GM23248 (cell line): ENCODE measurements around the gene PLAC8. TPM values are rescaled to one million over a fixed set of nuclear protein-coding genes. Genes with fewer than 3 reads are reported as not detected.
"Not testable (repeated sequence)": the region's sequence is repeated elsewhere in the genome, so short reads cannot be mapped to it uniquely, and the experiment has no call there.

Experiments used
- DNase-seq: peaks from one replicate; pipeline ENCODE4 v3.0.0-alpha.2; 2015
- H2AFZ ChIP-seq: fragments of 200-600 bp; sonication (generic); 2 replicates; pipeline ENCODE4 v1.6.1; 2016; ENCODE audit warnings: antibody characterized with exemption
- H3F3A ChIP-seq: fragments of 200-600 bp; sonication (generic); 2 replicates; pipeline ENCODE4 v1.6.1; 2016; ENCODE audit warnings: mild to moderate bottlenecking, antibody characterized with exemption, mixed run types; ENCODE audit not compliant: insufficient read depth
- H3K27ac ChIP-seq: fragments of 200-600 bp; sonication (generic); 2 replicates; pipeline ENCODE4 v1.5.1; 2016; ENCODE audit warnings: mild to moderate bottlenecking
- H3K27me3 ChIP-seq: fragments of 200-600 bp; sonication (generic); replicated peaks from 2 replicates; pipeline ENCODE4 v1.6.1; 2016; ENCODE audit warnings: mild to moderate bottlenecking; ENCODE audit not compliant: insufficient read depth
- H3K36me3 ChIP-seq: fragments of 200-600 bp; sonication (generic); 2 replicates; pipeline ENCODE4 v1.6.1; 2016; ENCODE audit warnings: low read depth, mild to moderate bottlenecking
- H3K4me1 ChIP-seq: fragments of 200-600 bp; sonication (generic); 2 replicates; pipeline ENCODE4 v1.6.1; 2016; ENCODE audit warnings: mild to moderate bottlenecking; ENCODE audit not compliant: insufficient read depth
- H3K4me2 ChIP-seq: fragments of 200-600 bp; sonication (generic); one replicate; pipeline ENCODE4 v1.6.1; 2016; ENCODE audit warnings: mild to moderate bottlenecking; ENCODE audit not compliant: unreplicated experiment
- H3K4me3 ChIP-seq: fragments of 200-600 bp; sonication (generic); 2 replicates; pipeline ENCODE4 v1.5.1; 2016; ENCODE audit warnings: mild to moderate bottlenecking
- H3K79me2 ChIP-seq: fragments of 200-600 bp; sonication (generic); 2 replicates; pipeline ENCODE4 v1.6.1; 2016; ENCODE audit warnings: mild to moderate bottlenecking; ENCODE audit not compliant: insufficient read depth
- H3K9ac ChIP-seq: fragments of 200-600 bp; sonication (generic); 2 replicates; pipeline ENCODE4 v1.6.1; 2016; ENCODE audit warnings: mild to moderate bottlenecking
- H3K9me2 ChIP-seq: fragments of 200-600 bp; sonication (generic); 2 replicates; pipeline ENCODE4 v1.6.1; 2016; ENCODE audit warnings: mixed run types, mild to moderate bottlenecking, moderate library complexity; ENCODE audit not compliant: insufficient read depth
- H3K9me3 ChIP-seq: fragments of 200-600 bp; sonication (generic); one replicate; pipeline ENCODE4 v1.6.1; 2017; ENCODE audit warnings: low read depth
- H4K20me1 ChIP-seq: fragments of 200-600 bp; sonication (generic); 2 replicates; pipeline ENCODE4 v1.6.0; 2016; ENCODE audit not compliant: insufficient read depth
- EZH2 ChIP-seq: fragments of 200-600 bp; sonication (generic); IDR thresholded peaks from 2 replicates; pipeline ENCODE4 v1.6.1; 2018; ENCODE audit warnings: antibody characterized with exemption, mild to moderate bottlenecking; ENCODE audit not compliant: insufficient read depth, poor library complexity, severe bottlenecking
- EZH2phosphoT487 ChIP-seq: fragments of 200-600 bp; sonication (generic); IDR thresholded peaks from 2 replicates; pipeline ENCODE4 v1.6.1; 2018; ENCODE audit warnings: antibody characterized with exemption, moderate library complexity, mild to moderate bottlenecking, low read depth; ENCODE audit not compliant: insufficient read depth
- WGBS, 2 experiments: methylation state at CpG; one replicate each; pipeline ENCODE4 v1.1.6; 2015 to 2017; ENCODE audit warnings: low lambda C conversion rate in 2 of 2, low coverage in 1 of 2; ENCODE audit errors: missing lambda C conversion rate in 2 of 2; 5-methylcytosine and 5-hydroxymethylcytosine counted together
- in situ Hi-C: fragments of 300-500 bp; cut with MboI; formaldehyde crosslinking; loops from 2 replicates; pipeline ENCODE4 v1.15.0; 2020
- polyA plus RNA-seq: library from polyadenylated mRNA; unstranded; fragments of >200 nt; fragmentation: Nextera tagmentation; extraction: Ambion mirVana; gene quantifications from 2 replicates; pipeline ENCODE4 v1.2.1, GENCODE V29; 2016
- total RNA-seq: library from RNA; depleted of rRNA; stranded (reverse); fragments of >200 nt; shearing (Covaris generic); gene quantifications from 2 replicates; pipeline ENCODE4 v1.2.3, GENCODE V29; 2014

The PLAC8 gene
- total and polyA plus RNA-seq, 2 experiments from 2014 or later = 0.40 TPM; not detected in 1

GRCh38 chr4:83096397-83096796 is 18.1 kb downstream of the PLAC8 start:
- H3K4me1 ChIP-seq = no peaks in the 10 kb centered on the region
- H3K27me3 ChIP-seq = no peaks in the 10 kb centered on the region; the same call in 1 of the 2 replicates
- no peaks in the 10 kb centered on the region for H3K9me2 ChIP-seq
- no peaks in the 10 kb centered on the region for H3F3A ChIP-seq
- no peak overlapping the region for H3K27ac ChIP-seq
- in situ Hi-C loops = no loop called here
- 70 to 73% methylated on average over 2 of the region's 2 CpGs for WGBS, 2 experiments
- no peak overlapping the region for H3K4me3 ChIP-seq
- no peak for TF ChIP-seq EZH2phosphoT487
- TF ChIP-seq EZH2 = no peak
- H3K9me3 ChIP-seq = no peaks in the 10 kb centered on the region
- H3K79me2 ChIP-seq = no peaks in the 10 kb centered on the region
- no peak overlapping the region for H3K9ac ChIP-seq
- H3K36me3 ChIP-seq = no peaks in the 10 kb centered on the region
- no peak overlapping the region for H2AFZ ChIP-seq
- DNase-seq = no peak
- H4K20me1 ChIP-seq = no peaks in the 10 kb centered on the region
- no peak overlapping the region for H3K4me2 ChIP-seq

- Histone ChIP-seq H3K27me3 (no peaks in the 10 kb centered on the region; the same call in 1 of the 2 replicates), H3K79me2 (no peaks in the 10 kb centered on the region), H3K9me3 (no peaks in the 10 kb centered on the region), H3K9me2 (no peaks in the 10 kb centered on the region), H3K4me3 (no peak overlapping the region), H3K4me1 (no peaks in the 10 kb centered on the region), H4K20me1 (no peaks in the 10 kb centered on the region), H3K9ac (no peak overlapping the region), H2AFZ (no peak overlapping the region), H3K36me3 (no peaks in the 10 kb centered on the region), H3F3A (no peaks in the 10 kb centered on the region), H3K4me2 (no peak overlapping the region), H3K27ac (no peak overlapping the region)
- no peak for TF ChIP-seq EZH2
- TF ChIP-seq EZH2phosphoT487 = no peak
- DNase-seq = no peak
- 52 to 53% methylated on average over 6 of the region's 6 CpGs for WGBS, 2 experiments
- in situ Hi-C loops = no loop called here
Observed at GRCh38 chr4:83093060-83093640, 21.4 kb downstream of the PLAC8 start.

DNA sequence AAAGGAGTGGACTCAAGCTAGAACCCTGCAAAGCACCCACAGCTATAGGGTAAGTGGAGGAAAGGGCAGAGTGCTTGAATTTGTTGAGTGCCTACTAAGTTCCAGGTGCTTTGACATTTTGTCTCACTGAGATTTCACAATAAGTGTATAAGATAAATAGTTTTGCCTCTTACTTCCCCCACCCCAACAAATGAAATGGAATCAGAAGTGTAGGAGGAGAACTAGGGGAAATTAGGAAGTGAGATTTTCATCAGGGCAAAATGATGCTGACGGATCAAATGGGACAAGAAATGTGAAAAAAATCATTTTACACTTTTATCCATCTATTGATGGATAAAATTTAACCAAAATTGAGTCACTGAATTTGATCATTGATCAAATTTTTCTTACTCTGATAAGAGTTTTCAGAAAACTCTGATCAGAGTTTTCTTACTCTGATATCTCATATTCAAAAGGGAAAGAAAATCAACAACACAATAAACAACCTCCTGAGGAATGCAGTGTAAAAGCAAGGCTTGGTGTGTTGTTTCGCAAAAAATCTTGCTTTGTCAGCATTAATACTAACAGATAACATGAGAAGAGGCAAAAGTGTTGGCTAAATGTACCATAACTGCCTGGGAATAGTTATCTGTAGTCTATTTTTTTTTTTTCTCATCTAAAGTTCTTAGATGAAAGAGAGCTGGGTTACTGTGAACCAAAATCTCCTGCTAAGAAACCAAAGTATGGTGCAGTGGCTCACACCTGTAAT is 24.9 kb downstream of the PLAC8 start:
- Histone ChIP-seq H3K36me3 (no peaks in the 10 kb centered on the region), H3K9me2 (no peaks in the 10 kb centered on the region), H3K79me2 (no peaks in the 10 kb centered on the region), H2AFZ (no peak overlapping the region), H3K9ac (no peak overlapping the region), H3K4me1 (no peaks in the 10 kb centered on the region), H3K9me3 (no peaks in the 10 kb centered on the region), H3K4me3 (no peak overlapping the region), H3F3A (no peaks in the 10 kb centered on the region), H3K4me2 (no peak overlapping the region), H4K20me1 (no peaks in the 10 kb centered on the region), H3K27ac (no peak overlapping the region), H3K27me3 (no peaks in the 10 kb centered on the region)
- DNase-seq = no peak
- in situ Hi-C loops = no loop called here
- no peak for TF ChIP-seq EZH2
- no peak for TF ChIP-seq EZH2phosphoT487
- 92% methylated on average over 2 of the region's 2 CpGs for WGBS, 2 experiments

DNA sequence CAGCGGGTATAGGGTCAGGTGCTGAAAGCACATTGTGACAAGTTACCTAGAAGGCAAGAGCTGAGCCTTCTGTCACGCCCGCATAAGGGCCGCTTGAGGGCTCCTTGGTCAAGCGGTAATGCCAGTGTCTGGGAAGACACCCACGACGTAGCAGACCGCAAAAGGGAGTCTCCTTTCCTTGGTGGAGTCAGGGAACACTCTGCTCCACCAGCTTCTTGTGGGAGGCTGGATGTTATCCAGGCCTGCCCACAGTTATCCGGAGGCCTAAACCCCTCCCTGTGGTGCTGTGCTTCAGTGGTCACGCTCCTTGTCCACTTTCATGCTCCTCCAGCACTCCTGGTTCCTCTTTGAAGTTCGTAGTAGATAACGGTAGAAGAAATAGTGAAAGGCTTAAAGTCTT is 29.6 kb downstream of the PLAC8 start:
- H3K79me2 ChIP-seq, H3F3A ChIP-seq, H3K27me3 ChIP-seq, in situ Hi-C loops, H3K36me3 ChIP-seq, H3K4me3 ChIP-seq, H2AFZ ChIP-seq, H3K9me2 ChIP-seq, H3K4me2 ChIP-seq, H4K20me1 ChIP-seq, H3K9me3 ChIP-seq, H3K27ac ChIP-seq, H3K4me1 ChIP-seq, DNase-seq, H3K9ac ChIP-seq: not testable (repeated sequence)
- 74 to 78% methylated on average over 12 of the region's 12 CpGs for WGBS, 2 experiments
